K562 (cell line): Measurements from ENCODE around the gene GINS2. TPM values are rescaled to one million over a fixed set of nuclear protein-coding genes. Genes with fewer than 3 reads are reported as not detected.

Source experiments
- BHLHE40 ChIP-seq: IDR thresholded peaks from 2 replicates; pipeline ENCODE4 v1.6.1; 2011; ENCODE audit warnings: low read length, improper control_type of control experiment
- BMI1 ChIP-seq: fragments of 150-350 bp; IDR thresholded peaks from 2 replicates; pipeline ENCODE4 v1.6.1; 2014; ENCODE audit warnings: low read length
- ERF ChIP-seq: fragments of 450-650 bp; formaldehyde crosslinking; IDR thresholded peaks from 2 replicates; pipeline ENCODE4 v1.4.0; 2020; ENCODE audit warnings: mild to moderate bottlenecking, mixed read lengths
- FOXA3 ChIP-seq, 2 experiments: fragments of 450-650 bp in 1 of 2; sonication (generic) in 1 of 2; formaldehyde crosslinking; IDR thresholded peaks in 1 of 2; conservative IDR thresholded peaks in 1 of 2; 2 replicates each; pipeline versions ENCODE4 v1.4.0 to v1.8.0; 2020 to 2022; ENCODE audit warnings: mild to moderate bottlenecking in 2 of 2, missing genetic modification reagents in 1 of 2
- GABPA ChIP-seq: fragments of 200-800 bp; sonication (Bioruptor generic); conservative IDR thresholded peaks from 2 replicates; pipeline ENCODE4 v1.6.1; 2016; ENCODE audit warnings: low read depth, missing genetic modification characterization, missing compliant biosample characterization
- GABPB2 ChIP-seq: fragments of 250-450 bp; sonication (Bioruptor Pico); conservative IDR thresholded peaks from 2 replicates; pipeline ENCODE4 v1.5.1; 2021; ENCODE audit warnings: mild to moderate bottlenecking
- HDAC1 ChIP-seq, 2 experiments: fragments of 450-650 bp; IDR thresholded peaks; 2 replicates each; pipeline ENCODE4 v1.6.1; 2016 to 2017; ENCODE audit warnings: inconsistent platforms in 1 of 2, mild to moderate bottlenecking in 1 of 2, moderate library complexity in 1 of 2
- ILK ChIP-seq: fragments of 450-650 bp; IDR thresholded peaks from 2 replicates; pipeline ENCODE4 v1.6.1; 2016; ENCODE audit warnings: missing genetic modification characterization, low read depth, mild to moderate bottlenecking, missing compliant biosample characterization, moderate library complexity, borderline replicate concordance
- MAFG ChIP-seq: fragments of 450-650 bp; conservative IDR thresholded peaks from 2 replicates; pipeline ENCODE4 v1.6.1; 2016; ENCODE audit warnings: missing genetic modification characterization, missing compliant biosample characterization
- MECOM ChIP-seq: fragments of 250-450 bp; sonication (Bioruptor Pico); IDR thresholded peaks from 2 replicates; pipeline ENCODE4 v1.8.0; 2022; ENCODE audit warnings: inconsistent platforms
- MTA1 ChIP-seq: fragments of 450-650 bp; IDR thresholded peaks from 2 replicates; pipeline ENCODE4 v1.6.1; 2017; ENCODE audit warnings: borderline replicate concordance
- NR2F6 ChIP-seq: fragments of 450-650 bp; formaldehyde crosslinking; IDR thresholded peaks from 2 replicates; pipeline ENCODE4 v1.4.0; 2020; ENCODE audit warnings: mild to moderate bottlenecking
- RBM17 ChIP-seq: fragments of 200-400 bp; formaldehyde crosslinking; IDR thresholded peaks from 2 replicates; pipeline ENCODE4 v1.6.1; 2017; ENCODE audit warnings: low read depth, mild to moderate bottlenecking, low read length, borderline replicate concordance
- TRIM24 ChIP-seq, 2 experiments: fragments of 450-650 bp; IDR thresholded peaks; 2 replicates each; pipeline ENCODE4 v1.6.1; 2016
- ZNF41 ChIP-seq: fragments of 250-450 bp; sonication (Bioruptor Pico); conservative IDR thresholded peaks from 2 replicates; pipeline ENCODE4 v1.4.0; 2020; ENCODE audit warnings: mild to moderate bottlenecking
- ZNF507 ChIP-seq: conservative IDR thresholded peaks from 2 replicates; pipeline ENCODE4 v1.6.1; 2017; ENCODE audit warnings: missing genetic modification characterization, missing compliant biosample characterization
- ZNF75A ChIP-seq: fragments of 450-650 bp; formaldehyde crosslinking; IDR thresholded peaks from 2 replicates; pipeline ENCODE4 v1.4.0; 2020; ENCODE audit warnings: mild to moderate bottlenecking
- ZZZ3 ChIP-seq: fragments of 450-650 bp; IDR thresholded peaks from 2 replicates; pipeline ENCODE4 v1.6.1; 2016; ENCODE audit warnings: antibody characterized with exemption, mild to moderate bottlenecking, moderate library complexity
- polyA plus RNA-seq, 8 experiments: library from polyadenylated mRNA; depleted of rRNA in 4 of 8; stranded (reverse) in 5 of 8; unstranded in 3 of 8; fragments of >200 nt; fragmentation: Nextera tagmentation in 2 of 8; fragmentation: Illumina TruSeq in 1 of 8; extraction: Ambion mirVana in 2 of 8; extraction: Trizol in 1 of 8; gene quantifications; 2 replicates each; pipeline versions ENCODE4 v1.2.1 to v1.2.3, GENCODE V29; 2011 to 2014; ENCODE audit warnings: inconsistent platforms in 1 of 8, missing spikeins in 1 of 8
- total RNA-seq, 7 experiments: library from RNA; depleted of rRNA in 6 of 7; stranded (reverse); fragments of >200 nt in 6 of 7; fragmentation: Illumina TruSeq in 2 of 7; extraction: Trizol in 2 of 7; gene quantifications; 2 replicates each; pipeline versions ENCODE4 v1.2.1 to v1.2.3, GENCODE V29; 2011 to 2021; ENCODE audit warnings: low replicate concordance in 1 of 7
- TF ChIP-seq, protein P1 (sequence below): fragments of 450-650 bp; IDR thresholded peaks from 2 replicates; pipeline ENCODE4 v1.6.1; 2018; ENCODE audit not compliant: partially characterized antibody
- TF ChIP-seq, protein P2 (sequence below): fragments of 450-650 bp; IDR thresholded peaks from 2 replicates; pipeline ENCODE4 v1.6.1; 2016; ENCODE audit warnings: antibody characterized with exemption
- TF ChIP-seq, protein P3 (sequence below): sonication (generic); formaldehyde crosslinking; IDR thresholded peaks from 2 replicates; pipeline ENCODE4 v1.8.0; 2022; ENCODE audit warnings: missing genetic modification reagents, mild to moderate bottlenecking, borderline replicate concordance
- TF ChIP-seq, protein P4 (sequence below): sonication (generic); formaldehyde crosslinking; IDR thresholded peaks from 2 replicates; pipeline ENCODE4 v1.8.1; 2023; ENCODE audit warnings: mild to moderate bottlenecking, missing genetic modification reagents

GINS2 gene
- total and polyA plus RNA-seq, 9 of the 15 experiments (the other 6 are each of a cell fraction or from before 2014, with no cell fraction given): 40.4 to 76.2 (median 44.6) TPM

DNA sequence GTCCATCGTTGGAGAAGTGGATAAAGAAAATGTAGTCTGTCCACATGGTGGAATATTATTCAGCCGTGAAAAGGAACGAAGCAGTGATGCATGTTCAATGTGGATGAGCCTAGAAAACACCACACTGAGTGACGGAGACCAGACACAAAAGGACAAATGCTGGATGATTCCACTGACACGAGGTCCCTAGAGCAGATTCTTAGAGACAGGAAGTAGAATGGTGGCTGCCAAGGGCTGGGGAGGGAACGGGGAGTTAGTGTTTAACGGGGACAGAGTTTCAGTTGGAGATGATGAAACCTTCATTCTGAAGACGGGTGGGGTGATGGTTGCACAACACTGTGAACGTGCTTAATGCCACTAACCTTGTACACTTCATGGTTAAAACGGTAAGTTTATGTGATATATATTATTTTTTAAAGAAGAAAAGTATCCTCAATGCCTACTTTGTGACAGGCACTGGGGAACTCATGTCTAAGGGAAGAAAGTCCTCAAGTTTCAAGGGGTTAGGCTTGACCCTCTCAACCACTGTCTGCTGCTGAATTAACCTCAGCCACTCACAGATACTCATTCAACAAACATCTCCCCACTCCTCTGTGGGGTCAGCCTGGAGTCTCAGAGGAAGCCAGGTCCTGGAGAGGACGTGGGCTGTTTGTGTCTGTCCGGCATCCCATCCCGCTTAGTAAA, 44.5 kb upstream of the GINS2 start (continued):
- TF ChIP-seq MTA1 (no peak), MAFG (tag) (no peak), ZNF75A (CRISPR knock-in tag) (no peak), FOXA3 (CRISPR knock-in tag; conservative IDR thresholded peaks at IDR 0.05 in 1 of 2, IDR thresholded peaks at IDR 0.05 in 1 of 2) (no peak), ERF (no peak), MECOM (CRISPR knock-in tag) (0 out of 2 replicates have a peak, but pooled peaks have one; percentile 16), NR2F6 (CRISPR knock-in tag) (no peak), BHLHE40 (no peak), TRIM24 (IDR thresholded peaks at IDR 0.05) (peak; percentile 46 to 58; a peak in 2 of 4 replicates), RBM17 (no peak), GABPA (tag) (peak; percentile 59; the same call in 1 of the 2 replicates), ZNF41 (CRISPR knock-in tag) (no peak), ILK (tag) (no peak), BMI1 (no peak; the same call in 1 of the 2 replicates), ZZZ3 (no peak), HDAC1 (IDR thresholded peaks at IDR 0.05) (no peak), ZNF507 (tag) (no peak), GABPB2 (CRISPR knock-in tag) (no peak)
- TF ChIP-seq, protein P1, sequence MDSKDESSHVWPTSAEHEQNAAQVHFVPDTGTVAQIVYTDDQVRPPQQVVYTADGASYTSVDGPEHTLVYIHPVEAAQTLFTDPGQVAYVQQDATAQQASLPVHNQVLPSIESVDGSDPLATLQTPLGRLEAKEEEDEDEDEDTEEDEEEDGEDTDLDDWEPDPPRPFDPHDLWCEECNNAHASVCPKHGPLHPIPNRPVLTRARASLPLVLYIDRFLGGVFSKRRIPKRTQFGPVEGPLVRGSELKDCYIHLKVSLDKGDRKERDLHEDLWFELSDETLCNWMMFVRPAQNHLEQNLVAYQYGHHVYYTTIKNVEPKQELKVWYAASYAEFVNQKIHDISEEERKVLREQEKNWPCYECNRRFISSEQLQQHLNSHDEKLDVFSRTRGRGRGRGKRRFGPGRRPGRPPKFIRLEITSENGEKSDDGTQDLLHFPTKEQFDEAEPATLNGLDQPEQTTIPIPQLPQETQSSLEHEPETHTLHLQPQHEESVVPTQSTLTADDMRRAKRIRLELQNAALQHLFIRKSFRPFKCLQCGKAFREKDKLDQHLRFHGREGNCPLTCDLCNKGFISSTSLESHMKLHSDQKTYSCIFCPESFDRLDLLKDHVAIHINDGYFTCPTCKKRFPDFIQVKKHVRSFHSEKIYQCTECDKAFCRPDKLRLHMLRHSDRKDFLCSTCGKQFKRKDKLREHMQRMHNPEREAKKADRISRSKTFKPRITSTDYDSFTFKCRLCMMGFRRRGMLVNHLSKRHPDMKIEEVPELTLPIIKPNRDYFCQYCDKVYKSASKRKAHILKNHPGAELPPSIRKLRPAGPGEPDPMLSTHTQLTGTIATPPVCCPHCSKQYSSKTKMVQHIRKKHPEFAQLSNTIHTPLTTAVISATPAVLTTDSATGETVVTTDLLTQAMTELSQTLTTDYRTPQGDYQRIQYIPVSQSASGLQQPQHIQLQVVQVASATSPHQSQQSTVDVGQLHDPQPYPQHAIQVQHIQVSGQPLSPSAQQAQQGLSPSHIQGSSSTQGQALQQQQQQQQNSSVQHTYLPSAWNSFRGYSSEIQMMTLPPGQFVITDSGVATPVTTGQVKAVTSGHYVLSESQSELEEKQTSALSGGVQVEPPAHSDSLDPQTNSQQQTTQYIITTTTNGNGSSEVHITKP: no peak
- TF ChIP-seq, protein P2, sequence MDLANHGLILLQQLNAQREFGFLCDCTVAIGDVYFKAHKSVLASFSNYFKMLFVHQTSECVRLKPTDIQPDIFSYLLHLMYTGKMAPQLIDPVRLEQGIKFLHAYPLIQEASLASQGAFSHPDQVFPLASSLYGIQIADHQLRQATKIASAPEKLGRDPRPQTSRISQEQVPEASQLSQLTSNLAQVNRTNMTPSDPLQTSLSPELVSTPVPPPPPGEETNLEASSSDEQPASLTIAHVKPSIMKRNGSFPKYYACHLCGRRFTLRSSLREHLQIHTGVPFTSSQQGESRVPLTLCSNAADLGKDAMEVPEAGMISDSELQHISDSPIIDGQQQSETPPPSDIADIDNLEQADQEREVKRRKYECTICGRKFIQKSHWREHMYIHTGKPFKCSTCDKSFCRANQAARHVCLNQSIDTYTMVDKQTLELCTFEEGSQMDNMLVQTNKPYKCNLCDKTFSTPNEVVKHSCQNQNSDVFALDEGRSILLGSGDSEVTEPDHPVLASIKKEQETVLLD: no peak
- TF ChIP-seq, protein P3, sequence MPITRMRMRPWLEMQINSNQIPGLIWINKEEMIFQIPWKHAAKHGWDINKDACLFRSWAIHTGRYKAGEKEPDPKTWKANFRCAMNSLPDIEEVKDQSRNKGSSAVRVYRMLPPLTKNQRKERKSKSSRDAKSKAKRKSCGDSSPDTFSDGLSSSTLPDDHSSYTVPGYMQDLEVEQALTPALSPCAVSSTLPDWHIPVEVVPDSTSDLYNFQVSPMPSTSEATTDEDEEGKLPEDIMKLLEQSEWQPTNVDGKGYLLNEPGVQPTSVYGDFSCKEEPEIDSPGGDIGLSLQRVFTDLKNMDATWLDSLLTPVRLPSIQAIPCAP: no peak
- TF ChIP-seq, protein P4, sequence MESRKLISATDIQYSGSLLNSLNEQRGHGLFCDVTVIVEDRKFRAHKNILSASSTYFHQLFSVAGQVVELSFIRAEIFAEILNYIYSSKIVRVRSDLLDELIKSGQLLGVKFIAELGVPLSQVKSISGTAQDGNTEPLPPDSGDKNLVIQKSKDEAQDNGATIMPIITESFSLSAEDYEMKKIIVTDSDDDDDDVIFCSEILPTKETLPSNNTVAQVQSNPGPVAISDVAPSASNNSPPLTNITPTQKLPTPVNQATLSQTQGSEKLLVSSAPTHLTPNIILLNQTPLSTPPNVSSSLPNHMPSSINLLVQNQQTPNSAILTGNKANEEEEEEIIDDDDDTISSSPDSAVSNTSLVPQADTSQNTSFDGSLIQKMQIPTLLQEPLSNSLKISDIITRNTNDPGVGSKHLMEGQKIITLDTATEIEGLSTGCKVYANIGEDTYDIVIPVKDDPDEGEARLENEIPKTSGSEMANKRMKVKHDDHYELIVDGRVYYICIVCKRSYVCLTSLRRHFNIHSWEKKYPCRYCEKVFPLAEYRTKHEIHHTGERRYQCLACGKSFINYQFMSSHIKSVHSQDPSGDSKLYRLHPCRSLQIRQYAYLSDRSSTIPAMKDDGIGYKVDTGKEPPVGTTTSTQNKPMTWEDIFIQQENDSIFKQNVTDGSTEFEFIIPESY: no peak
